Mucosa of stomach (tissue), 1 donor: Measurements from ENCODE around the gene IDH3G.

Source experiments
- H3K27me3 ChIP-seq: one replicate; pipeline ENCODE4 v1.7.0; 2013; ENCODE audit warnings: mild to moderate bottlenecking, low read length; ENCODE audit not compliant: control insufficient read depth, insufficient read depth
- H3K36me3 ChIP-seq: one replicate; pipeline ENCODE4 v1.7.0; 2013; ENCODE audit warnings: low read length; ENCODE audit not compliant: control insufficient read depth, insufficient read depth
- H3K4me1 ChIP-seq: one replicate; pipeline ENCODE4 v1.7.0; 2013; ENCODE audit warnings: mild to moderate bottlenecking, low read length; ENCODE audit not compliant: control insufficient read depth, insufficient read depth
- H3K4me3 ChIP-seq: one replicate; pipeline ENCODE4 v1.7.0; 2013; ENCODE audit warnings: low read length
- H3K9ac ChIP-seq: one replicate; pipeline ENCODE4 v1.7.0; 2013; ENCODE audit warnings: mild to moderate bottlenecking, low read length, moderate library complexity
- H3K9me3 ChIP-seq: one replicate; pipeline ENCODE4 v1.7.0; 2013; ENCODE audit warnings: mild to moderate bottlenecking, low read length, moderate library complexity; ENCODE audit not compliant: control insufficient read depth
- donor health status: Pancreatic carcinoma.

Gene IDH3G

DNA sequence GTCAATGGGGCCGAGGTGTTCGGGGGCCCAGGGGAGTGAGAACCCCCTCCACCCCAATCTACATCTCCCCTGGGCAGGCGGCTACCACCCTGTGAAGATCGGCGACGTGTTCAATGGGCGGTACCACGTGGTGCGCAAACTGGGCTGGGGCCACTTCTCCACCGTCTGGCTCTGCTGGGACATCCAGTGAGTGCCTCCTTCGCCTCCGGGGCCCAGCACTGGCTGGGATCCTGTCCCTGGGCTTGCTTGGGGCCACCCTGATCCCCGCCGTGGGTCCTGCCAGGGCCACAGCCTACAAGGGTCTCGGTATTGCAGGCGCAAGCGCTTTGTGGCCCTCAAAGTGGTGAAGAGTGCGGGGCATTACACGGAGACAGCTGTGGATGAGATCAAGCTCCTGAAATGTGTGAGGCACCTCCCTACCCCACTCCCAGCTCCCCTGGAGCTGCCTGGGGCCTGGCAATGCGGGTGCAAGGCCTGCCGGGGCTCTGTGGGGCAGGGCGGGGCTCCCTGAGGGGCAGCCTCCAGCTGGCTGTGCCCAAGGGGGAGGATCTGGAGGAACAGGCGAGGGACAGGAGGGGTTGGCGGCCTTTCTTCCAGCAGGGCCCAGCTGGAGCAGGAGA, 12.6 kb downstream of the IDH3G start:
- Histone ChIP-seq H3K9me3 (no peaks in the 10 kb centered on the region), H3K4me1 (peaks cover 12% of the 10 kb centered on the region), H3K36me3 (no peaks in the 10 kb centered on the region), H3K4me3 (no peak overlapping the region), H3K27me3 (no peaks in the 10 kb centered on the region), H3K9ac (no peak overlapping the region)

DNA sequence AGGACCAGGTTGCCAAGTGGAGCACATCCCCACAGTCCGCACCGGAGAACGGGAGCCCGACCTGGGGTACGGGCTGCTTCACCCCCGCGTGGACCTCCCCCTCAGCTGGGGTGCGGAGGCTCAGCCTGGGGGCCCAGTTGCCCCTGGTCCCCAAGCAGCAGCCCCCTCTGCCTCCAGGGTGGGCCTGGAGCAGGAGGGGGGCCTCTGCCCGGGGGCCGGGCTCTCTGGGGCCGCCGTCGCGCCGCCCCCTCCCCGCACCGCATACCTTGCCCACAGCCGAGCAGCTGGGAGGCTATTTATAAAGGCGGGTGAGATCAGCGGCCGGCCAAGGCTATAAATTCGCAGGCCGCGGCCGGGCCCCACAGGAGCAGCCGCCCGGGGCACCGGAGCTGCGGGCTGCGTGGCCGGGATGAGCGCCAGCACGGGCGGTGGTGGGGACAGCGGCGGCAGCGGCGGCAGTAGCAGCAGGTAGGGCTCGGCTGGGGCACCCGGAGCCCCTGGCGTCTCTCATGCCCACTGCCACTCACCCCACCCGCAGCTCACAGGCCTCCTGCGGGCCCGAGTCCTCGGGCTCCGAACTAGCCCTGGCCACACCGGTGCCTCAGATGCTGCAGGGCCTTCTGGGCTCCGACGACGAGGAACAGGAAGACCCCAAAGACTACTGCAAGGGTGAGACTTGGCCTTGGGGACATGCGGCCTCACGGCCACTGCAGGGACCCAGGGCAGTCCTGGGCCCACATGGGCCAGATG, 13.3 kb downstream of the IDH3G start, which contains the start of gene SRPK3:
Gene SRPK3 (plus strand): TSS at position 364 of the 750 bp plus-strand sequence. CDS start 46 bp downstream, at position 410.
- Histone ChIP-seq H3K4me1 (peaks cover 12% of the 10 kb centered on the region), H3K36me3 (no peaks in the 10 kb centered on the region), H3K9ac (no peak within 1 kb of the TSS), H3K4me3 (no peak within 1 kb of the TSS), H3K9me3 (no peaks in the 10 kb centered on the region), H3K27me3 (no peaks in the 10 kb centered on the region)

DNA sequence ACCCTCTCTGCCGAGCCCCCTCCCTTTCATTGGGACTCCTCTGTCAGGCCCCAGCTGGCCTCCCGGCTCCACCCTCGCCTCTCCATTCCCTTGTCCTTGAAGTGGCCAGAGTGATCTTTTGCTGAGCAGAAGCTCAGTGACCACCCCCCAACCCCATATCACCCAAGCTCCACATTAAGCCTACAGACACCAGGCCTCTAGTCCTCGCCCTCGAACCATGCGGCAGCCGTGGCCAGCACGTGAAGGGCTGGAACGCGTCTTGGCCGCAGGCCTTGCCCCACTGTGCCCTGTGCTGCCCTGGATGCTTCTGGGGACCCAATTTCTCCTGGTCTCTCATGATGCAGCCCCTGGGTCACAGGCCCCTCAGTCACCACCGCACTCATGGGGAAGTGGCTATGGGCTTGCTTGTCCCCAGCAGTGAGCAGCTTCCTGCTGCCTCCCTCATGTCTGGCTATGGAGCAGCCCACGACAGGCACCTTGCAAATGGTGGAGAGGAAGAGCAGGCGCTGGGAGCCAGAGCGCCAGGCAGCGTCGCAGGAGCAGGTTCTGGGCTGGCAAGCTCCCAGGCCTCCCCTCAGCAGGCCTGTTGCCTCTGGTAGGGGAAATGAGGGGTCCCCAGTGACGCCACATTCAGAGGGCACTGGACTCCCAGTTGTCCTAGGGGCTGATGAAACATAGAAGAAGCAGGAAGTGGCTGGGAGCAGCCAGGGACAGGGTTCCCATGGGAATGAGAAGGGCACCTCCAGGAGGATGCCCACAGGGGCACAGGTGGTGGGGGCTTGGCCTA, 14.1 kb downstream of the IDH3G start:
- no peaks in the 10 kb centered on the region for H3K36me3 ChIP-seq
- H3K4me3 ChIP-seq = no peak overlapping the region
- no peaks in the 10 kb centered on the region for H3K27me3 ChIP-seq
- H3K9me3 ChIP-seq = no peaks in the 10 kb centered on the region
- H3K4me1 ChIP-seq = peaks cover 12% of the 10 kb centered on the region
- no peak overlapping the region for H3K9ac ChIP-seq

DNA sequence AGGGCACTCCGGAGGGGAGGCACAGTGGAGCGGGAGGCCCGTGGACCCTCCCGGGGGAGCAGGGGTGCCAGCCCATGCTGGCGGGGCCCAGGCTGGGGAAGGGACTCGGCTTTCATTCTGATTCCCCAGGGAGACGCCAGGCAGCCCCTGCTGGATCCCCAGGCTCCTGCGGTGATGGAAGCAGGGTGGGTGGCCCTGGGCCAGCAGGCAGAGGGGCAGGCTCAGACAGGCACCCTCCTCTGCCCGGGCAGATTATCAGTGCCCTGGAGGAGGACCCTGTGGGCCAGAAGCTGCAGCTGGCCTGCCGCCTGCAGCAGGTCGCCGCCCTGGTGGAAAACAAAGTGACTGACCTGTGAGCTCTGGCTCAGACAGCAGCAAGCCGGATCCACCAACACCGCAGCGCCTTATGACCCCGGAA, 15.5 kb downstream of the IDH3G start:
- H3K4me1 ChIP-seq = peaks cover 12% of the 10 kb centered on the region
- no peaks in the 10 kb centered on the region for H3K36me3 ChIP-seq
- no peaks in the 10 kb centered on the region for H3K9me3 ChIP-seq
- H3K9ac ChIP-seq = no peak overlapping the region
- H3K4me3 ChIP-seq = no peak overlapping the region
- H3K27me3 ChIP-seq = no peaks in the 10 kb centered on the region

DNA sequence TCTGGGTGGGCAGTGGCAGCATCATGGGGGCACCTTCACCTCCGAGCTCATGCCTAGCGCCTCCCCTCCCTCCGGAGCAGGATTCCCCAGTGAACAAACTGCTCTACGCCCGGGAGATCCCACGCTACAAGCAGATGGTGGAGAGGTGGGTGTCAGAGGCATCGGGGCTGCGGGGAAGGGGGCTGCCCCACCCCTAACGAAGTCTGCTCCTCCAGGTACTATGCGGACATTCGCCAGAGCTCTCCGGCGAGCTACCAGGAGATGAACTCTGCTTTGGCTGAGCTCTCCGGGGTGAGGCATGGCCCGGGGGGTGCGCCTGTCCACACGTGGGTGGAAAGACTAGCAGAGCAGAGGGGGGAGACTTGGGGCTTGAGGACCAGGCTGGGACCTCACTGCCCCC, 16.0 kb downstream of the IDH3G start:
- Histone ChIP-seq H3K27me3 (no peaks in the 10 kb centered on the region), H3K4me1 (peaks cover 12% of the 10 kb centered on the region), H3K9me3 (no peaks in the 10 kb centered on the region), H3K36me3 (no peaks in the 10 kb centered on the region), H3K4me3 (no peak overlapping the region), H3K9ac (no peak overlapping the region)

DNA sequence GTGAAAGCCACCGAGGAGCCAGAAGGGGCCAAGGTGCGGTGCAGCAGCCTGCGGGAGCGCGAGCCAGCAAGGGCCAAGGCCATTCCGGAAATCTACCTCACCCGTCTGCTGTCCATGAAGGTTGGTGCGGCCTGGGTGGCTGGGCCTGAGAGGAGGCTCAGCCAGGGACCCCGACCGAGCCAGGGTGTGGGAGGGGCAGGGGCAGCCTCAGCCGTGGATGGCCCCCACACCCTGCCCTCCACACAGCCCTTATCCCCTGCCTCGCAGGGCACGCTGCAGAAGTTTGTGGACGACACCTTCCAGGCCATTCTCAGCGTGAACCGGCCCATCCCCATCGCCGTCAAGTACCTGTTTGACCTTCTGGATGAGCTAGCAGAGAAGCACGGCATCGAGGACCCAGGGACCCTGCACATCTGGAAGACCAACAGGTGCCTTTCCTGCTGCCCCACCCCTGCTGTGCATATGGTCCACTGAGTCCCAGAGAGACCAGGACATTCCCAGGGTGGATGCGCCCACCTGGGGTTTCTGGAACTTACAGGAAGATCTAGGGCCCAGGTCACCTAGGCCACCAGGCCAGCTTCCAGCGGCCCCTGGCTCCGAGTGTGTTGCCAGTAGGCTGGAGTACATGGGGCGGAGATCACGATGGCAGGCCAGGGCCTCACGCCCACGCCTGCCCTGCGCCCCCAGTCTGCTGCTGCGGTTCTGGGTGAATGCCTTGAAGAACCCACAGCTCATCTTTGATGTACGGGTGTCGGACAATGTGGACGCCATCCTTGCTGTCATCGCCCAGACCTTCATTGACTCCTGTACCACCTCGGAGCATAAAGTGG, 16.7 kb downstream of the IDH3G start:
- Histone ChIP-seq H3K9ac (no peak overlapping the region), H3K4me3 (no peak overlapping the region), H3K9me3 (no peaks in the 10 kb centered on the region), H3K36me3 (no peaks in the 10 kb centered on the region), H3K27me3 (no peaks in the 10 kb centered on the region), H3K4me1 (peaks cover 12% of the 10 kb centered on the region)

DNA sequence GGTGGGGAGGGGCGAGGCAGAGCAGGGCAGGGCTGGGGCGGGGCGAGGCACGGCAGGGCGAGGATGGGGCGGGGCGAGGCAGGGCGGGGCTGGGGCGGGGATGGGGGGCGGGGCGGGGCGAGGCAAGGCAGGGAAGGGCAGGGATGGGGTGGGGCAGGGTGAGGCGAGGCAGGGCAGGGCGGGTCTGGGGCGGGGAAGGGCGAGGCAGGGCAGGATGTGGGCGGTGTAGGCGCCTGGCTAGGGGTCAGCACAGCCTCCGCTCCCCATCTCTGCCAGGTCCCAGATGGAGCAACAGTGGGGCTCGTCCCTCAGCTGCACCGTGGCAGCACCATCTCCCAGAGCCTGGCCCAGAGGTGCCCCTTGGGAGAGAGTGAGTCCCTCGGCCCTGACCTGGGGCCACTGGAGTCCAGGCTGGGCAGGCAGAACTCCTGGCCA, 17.5 kb downstream of the IDH3G start:
- Histone ChIP-seq H3K36me3 (no peaks in the 10 kb centered on the region), H3K9me3 (no peaks in the 10 kb centered on the region), H3K4me3 (no peak overlapping the region)

DNA sequence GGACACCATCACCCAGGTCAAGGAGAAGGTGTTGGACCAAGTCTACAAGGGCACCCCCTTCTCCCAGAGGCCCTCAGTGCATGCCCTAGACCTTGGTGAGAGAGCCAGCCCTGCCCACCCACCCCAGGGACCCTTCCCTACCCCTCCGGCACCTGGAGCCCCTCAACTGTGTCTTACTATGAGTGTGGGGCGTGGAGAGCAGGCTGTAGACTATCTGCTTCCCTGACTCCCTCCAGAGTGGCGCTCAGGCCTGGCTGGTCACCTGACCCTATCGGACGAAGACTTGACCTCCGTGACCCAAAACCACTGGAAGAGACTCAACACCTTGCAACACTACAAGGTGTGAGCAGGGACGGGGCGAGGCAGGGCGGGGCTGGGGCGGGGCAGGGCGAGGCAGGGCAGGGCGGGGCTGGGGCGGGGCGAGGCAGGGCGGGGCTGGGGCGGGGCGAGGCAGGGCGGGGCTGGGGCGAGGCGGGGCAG, 18.0 kb downstream of the IDH3G start:
- no peak overlapping the region for H3K4me3 ChIP-seq
- no peaks in the 10 kb centered on the region for H3K36me3 ChIP-seq
- H3K9me3 ChIP-seq = no peaks in the 10 kb centered on the region
- no peak overlapping the region for H3K9ac ChIP-seq
- peaks cover 7% of the 10 kb centered on the region for H3K4me1 ChIP-seq
- H3K27me3 ChIP-seq = no peaks in the 10 kb centered on the region

More for the DNA sequence above, 17.5 kb downstream of the IDH3G start:
- peaks cover 9% of the 10 kb centered on the region for H3K4me1 ChIP-seq
- no peak overlapping the region for H3K9ac ChIP-seq
- no peaks in the 10 kb centered on the region for H3K27me3 ChIP-seq

DNA sequence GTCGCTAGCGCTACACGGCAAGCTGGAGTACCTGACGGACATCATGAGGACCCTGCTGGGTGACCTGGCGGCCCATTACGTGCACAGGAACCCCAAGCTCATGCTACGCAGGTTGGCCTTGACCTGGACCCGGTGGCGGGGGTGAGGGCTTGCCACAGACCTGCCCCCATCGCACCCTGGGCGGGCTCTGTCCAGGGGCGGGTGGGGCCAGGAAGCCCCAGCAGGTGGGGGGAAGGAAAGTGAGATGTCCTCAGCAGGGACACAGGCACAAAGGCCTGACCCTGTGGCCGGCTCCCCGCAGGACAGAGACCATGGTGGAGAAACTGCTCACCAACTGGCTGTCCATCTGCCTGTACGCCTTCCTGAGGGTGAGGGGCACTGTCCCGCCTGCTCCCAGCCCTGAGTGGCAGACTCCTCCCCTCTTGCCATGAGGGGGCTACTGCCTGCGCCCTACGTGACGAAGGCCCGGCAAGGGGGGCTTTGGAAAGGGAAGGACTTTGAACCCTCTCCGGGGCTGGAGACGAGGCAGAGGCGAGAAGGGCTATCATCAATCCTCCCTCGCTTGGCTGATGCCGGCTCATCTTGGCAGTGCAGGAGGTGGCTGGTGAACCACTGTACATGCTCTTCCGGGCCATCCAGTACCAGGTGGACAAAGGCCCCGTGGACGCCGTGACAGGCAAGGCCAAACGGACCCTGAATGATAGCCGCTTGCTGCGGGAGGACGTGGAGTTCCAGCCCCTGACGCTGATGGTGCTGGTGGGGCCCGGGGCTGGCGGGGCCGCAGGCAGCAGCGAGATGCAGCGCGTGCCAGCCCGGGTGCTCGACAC, 18.7 kb downstream of the IDH3G start:
- H3K27me3 ChIP-seq = no peaks in the 10 kb centered on the region
- H3K4me1 ChIP-seq = peaks cover 3% of the 10 kb centered on the region
- no peak overlapping the region for H3K4me3 ChIP-seq
- H3K36me3 ChIP-seq = no peaks in the 10 kb centered on the region
- no peak overlapping the region for H3K9ac ChIP-seq
- no peaks in the 10 kb centered on the region for H3K9me3 ChIP-seq

DNA sequence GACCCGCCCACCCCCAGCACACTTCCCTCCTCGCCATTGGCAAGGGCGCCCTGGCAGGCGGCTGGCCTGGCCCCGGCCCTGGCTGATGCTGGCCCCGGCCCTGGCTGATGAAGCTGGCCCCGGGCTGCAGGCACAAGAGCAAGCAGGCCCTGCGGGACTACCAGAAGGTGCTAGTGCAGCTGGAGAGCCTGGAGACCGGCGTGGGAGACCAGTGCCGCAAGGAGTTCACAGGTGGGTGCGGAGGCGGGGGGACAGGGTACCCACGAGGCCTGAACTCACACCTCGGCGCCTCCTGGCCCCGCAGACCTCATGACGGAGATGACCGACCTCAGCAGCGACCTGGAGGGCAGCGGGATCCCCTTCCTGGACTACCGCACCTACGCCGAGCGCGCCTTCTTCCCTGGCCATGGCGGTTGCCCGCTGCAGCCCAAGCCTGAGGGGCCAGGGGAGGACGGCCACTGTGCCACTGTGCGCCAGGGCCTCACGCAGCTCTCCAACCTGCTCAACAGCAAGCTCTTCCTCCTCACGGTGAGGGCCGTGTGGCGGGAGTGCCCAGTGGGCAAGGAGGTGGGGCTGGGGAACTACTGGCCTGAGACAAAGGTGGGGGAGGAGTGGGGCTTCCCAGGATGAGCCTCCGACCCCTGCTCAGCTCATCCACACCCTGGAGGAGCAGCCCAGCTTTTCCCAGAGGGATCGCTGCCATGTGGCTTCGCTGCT, 19.4 kb downstream of the IDH3G start:
- no peaks in the 10 kb centered on the region for H3K36me3 ChIP-seq

More for the DNA sequence above, 19.4 kb downstream of the IDH3G start:
- no peaks in the 10 kb centered on the region for H3K4me1 ChIP-seq
- H3K9me3 ChIP-seq = no peaks in the 10 kb centered on the region
- no peak overlapping the region for H3K9ac ChIP-seq
- H3K27me3 ChIP-seq = no peaks in the 10 kb centered on the region
- H3K4me3 ChIP-seq = no peak overlapping the region
